GM13977 (cell line): ENCODE results near the gene CEP128.

ENCODE experiments used
- DNase-seq: peaks from one replicate; pipeline ENCODE4 v3.0.0; 2012; ENCODE audit warnings: low spot score
- CTCF ChIP-seq: IDR thresholded peaks from 2 replicates; pipeline ENCODE4 v1.5.1; 2012; ENCODE audit warnings: mild to moderate bottlenecking, control low read depth; ENCODE audit not compliant: insufficient read depth; ENCODE audit errors: extremely low read depth, missing control alignments
- in situ Hi-C: fragments of 300-500 bp; cut with MboI; formaldehyde crosslinking; loops from one replicate; pipeline ENCODE4 v1.12.0; 2022; ENCODE audit warnings: low sequenced_read_pairs, low pct_unique_long_range_greater_than_20kb, mixed read lengths, inconsistent platforms; ENCODE audit not compliant: unreplicated experiment

The CEP128 gene

GRCh38 chr14:80692903-80693302, 248.6 kb downstream of the CEP128 start:
- TF ChIP-seq CTCF = no peak
- in situ Hi-C loops = no loop called here
- no peak for DNase-seq

GRCh38 chr14:80681651-80682050, 259.9 kb downstream of the CEP128 start:
- DNase-seq = no peak
- in situ Hi-C loops = no loop called here

GRCh38 chr14:80679273-80679672, 262.3 kb downstream of the CEP128 start:
- no peak for DNase-seq
- in situ Hi-C loops = no loop called here
- TF ChIP-seq CTCF = no peak

More at GRCh38 chr14:80681651-80682050, 259.9 kb downstream of the CEP128 start:
- no peak for TF ChIP-seq CTCF

GRCh38 chr14:80678436-80678835, 263.1 kb downstream of the CEP128 start:
- in situ Hi-C loops = no loop called here
- no peak for DNase-seq
- no peak for TF ChIP-seq CTCF

- in situ Hi-C loops = no loop called here
- no peak for DNase-seq
- TF ChIP-seq CTCF = no peak
These were observed 272.1 kb downstream of the CEP128 start for GRCh38 chr14:80669426-80669825.

- no peak for DNase-seq
- in situ Hi-C loops = no loop called here
- TF ChIP-seq CTCF = no peak
These were observed 277.0 kb downstream of the CEP128 start for GRCh38 chr14:80664576-80664975.

GRCh38 chr14:80663541-80663940, 278.0 kb downstream of the CEP128 start:
- TF ChIP-seq CTCF = no peak
- in situ Hi-C loops = no loop called here
- no peak for DNase-seq
